Ecto neural progenitor cell (in vitro differentiated cells): Measurements from ENCODE around the gene RTP5.

Experiments used
- DNase-seq: peaks from one replicate; pipeline ENCODE4 v3.0.0-alpha.2; 2018; ENCODE audit warnings: low spot score

The RTP5 gene

DNA sequence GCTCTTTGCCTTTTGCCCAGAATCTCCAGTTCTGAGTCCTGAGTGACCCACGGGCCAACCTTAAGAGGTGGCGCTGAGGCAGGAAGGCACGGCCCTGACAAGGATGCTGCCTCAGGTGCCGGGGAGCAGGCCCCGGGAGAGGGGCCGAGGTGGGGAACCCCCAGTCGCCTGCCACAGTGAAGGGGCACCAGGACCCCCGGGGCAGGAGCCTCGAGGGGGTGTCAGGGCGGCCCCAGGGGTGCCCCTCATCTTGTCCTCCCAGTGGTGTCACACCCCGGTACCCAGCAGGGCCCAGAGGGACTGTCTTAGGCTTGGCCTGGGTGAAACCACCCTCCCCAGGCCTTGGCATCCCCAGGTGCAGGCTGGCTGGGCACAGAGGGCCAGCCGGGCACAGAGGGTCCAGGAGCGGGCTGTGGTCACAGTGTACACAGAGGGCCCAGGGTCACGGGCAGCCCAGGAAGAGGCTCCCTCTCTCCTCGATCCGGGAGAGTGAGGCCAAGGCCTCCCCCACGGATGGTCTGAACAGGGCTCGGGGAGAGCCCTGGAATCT lies 11.9 kb upstream of the RTP5 start:
- DNase-seq: no peak

DNA sequence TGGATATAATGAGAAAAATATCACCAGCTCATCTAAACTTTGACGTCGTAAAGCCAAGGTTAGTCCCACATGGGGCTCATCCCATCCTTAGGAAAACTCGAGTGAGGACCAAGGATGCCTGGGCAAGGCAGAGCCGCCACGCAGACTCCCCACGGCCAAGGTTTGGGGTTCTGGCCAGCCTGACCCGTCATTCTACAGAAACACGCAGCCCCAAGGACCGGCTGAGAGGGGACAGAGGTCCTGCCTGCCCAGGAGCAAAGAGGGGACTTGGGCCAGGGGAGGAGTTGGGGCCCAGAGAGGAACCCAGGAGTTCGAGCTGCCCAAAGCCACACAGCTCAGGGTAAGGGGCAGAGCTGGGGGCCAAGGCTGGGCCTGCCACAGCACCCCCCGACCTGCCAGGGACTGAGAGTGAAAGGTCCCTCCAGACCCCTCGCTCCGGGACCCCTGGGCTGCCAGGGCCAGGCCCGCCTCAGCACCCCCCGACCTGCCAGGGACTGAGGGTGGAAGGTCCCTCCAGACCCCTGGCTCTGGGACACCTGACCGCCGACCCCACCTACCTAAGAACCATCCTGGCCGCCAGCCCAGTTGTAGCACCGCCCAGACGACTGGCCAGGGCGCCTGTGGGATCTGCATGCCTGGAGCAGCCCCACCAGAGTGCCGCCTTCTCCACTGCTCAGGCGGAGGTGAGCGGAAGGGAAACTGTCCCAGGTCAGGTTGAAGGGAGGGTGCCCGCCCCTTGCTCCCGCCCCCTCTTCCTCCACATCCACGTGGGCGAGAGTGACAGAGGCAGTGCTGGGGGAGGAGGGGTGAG lies 11.1 kb upstream of the RTP5 start, which contains the start of gene PDCD1:
TSS of gene PDCD1 (minus strand) at position 689 of the 811 bp plus-strand sequence. CDS start at position 633, 56 bp downstream.
- DNase-seq: no peak

DNA sequence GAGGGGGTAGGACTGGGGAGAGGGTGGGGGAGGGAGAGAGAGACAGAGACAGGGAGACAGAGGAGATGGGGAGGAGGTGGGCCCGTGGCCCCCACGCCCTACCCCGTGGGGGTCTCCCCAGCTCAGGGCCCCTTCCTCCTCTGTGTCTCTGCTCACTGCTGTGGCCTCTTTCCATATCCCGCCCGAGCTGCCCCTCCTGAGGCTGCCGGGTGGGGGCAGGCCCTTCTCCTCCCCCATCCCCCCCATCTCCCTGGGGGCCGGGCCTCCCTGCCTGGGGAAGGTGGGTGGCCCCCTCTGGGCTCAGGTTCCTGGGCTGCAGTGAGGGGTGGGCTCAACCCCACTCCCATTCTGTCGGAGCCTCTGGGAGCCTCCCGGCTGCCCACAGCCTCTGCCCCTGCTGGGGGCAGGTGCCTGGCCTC lies 10.5 kb upstream of the RTP5 start:
- DNase-seq: no peak

DNA sequence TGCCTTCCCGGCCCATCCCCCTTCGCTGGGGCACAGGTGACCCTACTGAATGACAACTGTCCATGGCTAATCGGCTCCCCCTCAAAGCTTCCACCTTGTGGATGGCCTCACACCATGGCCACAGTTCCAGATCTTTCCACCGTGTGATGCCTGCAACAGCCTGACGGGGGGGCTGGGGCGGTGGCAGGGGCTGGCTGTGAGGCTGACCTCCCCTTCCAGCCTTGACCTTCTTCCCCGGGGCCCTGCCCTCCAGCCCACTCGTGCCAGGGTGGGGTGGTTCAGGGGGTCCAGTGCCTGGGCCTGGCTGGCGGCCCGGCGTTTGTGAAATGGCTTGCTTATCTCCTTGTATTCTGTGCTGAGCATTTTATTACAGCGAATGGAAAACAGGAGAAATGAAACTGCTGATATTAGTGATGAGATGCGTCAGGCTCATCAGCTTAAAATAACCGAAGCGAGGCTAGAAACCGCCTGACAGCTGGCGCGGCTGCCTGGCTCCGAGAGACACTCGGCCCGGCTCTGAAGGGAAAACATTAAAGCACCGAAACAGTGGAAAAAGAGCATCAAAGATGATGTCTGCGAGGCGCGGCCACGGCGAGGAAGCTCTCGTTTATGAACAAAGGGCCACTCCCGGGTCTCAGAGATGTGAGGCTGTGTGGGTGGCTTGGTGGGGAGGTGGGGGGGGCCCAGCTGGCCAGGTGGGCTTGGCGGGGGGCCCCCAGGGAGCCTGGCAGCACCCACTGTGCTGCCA lies 9.9 kb upstream of the RTP5 start:
- DNase-seq: no peak

DNA sequence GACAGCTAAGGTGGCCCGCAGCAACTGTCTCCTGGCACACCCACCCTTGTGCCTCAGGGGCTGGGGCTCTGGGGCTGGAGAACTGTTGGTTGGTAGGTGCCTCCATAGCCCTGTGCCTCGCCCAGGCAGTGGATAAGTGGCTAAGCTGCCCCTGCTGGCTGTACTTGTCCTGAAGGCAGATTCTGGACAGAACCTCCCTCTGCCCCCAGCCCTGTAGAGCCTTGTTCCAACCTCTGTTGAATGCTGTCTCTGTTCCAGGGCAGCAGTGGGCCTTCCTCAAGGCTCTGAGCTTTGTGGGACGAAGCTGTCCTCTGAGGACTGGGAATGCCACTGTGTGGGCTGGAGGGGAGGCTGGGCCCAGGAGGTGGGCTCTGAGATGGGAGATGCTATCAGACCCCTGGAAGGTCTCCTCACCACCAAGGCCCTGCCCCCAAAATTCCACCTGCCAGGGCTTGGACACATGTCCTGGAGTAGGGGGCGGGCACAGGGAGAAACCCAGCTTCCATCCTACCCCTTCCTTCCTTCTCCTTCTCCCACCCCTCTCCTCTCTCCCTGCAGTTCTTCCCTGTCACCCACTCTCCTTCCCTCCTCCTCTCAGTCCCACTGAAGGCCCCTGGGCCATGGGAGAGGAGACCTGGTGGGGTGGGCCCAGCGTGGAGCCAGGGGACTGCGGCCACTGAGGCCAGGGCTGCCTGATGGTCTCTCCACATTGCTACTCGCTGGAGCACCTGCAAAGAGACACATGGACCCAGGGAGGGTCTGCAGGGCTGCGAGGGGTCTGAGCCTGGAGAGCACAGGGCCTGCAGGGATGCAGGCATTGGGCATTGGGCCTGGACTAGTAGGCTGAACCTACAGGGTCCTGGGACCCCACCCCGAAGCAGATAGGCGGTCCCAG lies 9.1 kb upstream of the RTP5 start:
- no peak for DNase-seq

DNA sequence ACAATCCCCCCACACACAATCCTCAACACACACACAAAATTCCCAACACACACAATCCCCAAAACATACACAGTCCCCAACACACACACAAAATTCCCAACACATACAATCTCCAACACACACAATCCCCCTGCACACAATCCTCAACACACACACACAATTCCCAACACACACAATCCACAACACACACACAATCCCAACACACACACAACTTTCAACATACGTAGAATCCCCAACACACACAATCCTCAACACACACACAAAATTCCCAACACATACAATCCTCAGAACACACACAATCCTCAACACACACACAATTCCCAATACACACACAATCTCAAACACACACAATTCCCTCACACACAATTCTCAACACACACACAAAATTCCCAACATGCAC lies 8.3 kb upstream of the RTP5 start:
- no peak for DNase-seq

DNA sequence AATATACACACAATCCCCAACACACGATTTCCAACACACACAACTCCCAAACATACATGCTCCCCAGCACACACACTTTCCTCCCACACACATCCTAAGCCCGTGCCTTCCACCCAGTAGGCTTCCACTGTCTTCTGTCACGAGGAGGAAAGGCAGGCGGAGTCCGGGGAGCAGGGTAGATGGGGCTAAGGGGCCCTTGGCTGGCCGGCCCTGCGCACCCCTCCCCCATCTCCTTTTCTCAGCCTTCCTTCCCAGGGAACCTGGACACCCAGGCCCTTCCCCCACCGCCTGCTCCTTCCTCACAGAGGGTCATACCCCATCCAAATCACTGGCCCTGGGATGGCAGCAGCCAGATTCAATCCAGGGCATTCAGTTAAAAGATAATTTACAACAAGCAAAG lies 7.4 kb upstream of the RTP5 start:
- DNase-seq: no peak

DNA sequence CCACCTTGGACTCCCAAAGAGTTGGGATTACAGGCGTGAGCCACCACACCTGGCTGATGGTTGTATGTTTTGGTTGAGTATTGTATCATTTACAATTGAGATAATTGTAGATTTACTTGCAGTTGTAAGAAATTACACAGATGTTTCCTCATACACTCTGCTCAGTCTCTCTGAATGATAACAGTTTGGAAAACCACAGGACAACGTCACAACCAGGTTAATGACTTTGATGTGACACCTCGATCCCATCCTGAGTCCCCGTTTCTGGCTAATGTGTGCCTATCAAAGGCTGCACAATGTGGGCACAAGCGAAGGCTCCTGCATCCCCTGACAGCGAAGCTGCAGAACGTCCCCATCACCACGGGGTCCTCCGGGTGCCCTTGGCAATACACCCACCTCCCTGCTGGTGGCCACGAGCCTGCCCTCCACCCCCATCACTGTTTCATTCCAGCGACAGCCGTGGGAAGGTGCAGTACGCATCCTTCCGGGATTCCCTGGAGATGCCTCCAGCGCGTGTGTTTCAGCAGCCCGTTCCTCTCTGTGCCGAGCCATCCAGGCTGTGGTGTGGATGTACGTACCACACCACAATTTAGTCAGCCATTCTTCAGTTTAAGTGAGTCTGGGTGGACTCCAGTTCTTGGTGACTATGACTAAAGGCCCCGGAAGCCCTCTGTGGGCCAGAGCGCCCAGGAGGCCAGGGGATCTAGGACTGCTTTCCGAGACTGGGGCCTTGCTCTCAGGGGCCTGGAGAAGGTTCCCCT lies 6.6 kb upstream of the RTP5 start:
- no peak for DNase-seq

DNA sequence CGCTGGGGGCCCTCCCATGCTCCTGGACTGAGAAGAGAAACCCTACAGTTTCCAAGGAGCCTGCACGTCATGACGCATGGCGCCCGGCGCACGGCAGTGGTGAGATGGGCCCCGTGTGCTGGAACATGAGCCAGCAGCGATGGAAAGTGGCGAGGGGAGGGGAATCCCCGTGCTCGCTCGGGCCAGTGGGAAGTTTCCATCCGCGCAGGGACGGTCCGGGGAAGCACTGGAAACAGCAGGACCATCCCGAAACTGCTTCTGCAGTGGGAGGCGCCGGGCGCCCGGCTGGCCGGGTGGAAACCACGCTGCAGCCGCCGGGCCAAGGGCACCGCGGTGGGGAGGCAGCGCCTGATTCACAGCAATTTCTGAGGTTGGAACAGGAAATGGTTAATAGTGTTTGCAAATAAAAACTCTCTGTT lies 6.0 kb upstream of the RTP5 start:
- DNase-seq: no peak

DNA sequence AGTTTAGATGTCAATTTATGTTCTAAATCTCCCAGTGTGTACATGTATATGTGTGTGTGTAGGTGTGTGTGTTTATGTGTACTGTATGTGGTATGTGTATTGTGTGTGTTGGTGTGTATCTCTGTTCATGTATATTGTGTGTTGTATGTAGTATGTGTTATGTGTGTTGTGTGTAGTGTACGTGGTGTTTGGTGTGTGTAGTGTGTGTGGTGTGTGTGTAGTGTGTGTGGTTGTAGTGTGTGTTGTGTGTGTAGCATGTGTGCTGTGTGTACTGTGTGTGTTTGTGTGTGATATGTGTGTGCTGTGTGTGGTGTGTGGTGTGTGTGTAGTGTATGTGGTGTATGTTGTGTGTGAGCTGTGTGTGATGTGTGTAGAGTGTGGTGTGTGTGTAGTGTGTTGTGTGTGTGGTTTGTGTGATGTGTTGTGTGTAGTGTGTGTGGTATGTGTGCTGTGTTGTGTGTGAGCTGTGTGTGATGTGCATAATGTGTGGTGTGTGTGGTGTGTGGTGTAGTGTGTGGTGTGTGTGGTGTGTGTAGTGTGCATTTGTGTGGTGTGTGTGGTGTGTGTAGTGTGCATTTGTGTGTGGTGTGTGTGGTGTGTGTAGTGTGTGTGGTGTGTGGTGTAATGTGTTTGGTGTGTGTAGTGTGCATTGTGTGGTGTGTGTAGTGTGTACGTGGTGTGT lies 5.2 kb upstream of the RTP5 start:
- no peak for DNase-seq

DNA sequence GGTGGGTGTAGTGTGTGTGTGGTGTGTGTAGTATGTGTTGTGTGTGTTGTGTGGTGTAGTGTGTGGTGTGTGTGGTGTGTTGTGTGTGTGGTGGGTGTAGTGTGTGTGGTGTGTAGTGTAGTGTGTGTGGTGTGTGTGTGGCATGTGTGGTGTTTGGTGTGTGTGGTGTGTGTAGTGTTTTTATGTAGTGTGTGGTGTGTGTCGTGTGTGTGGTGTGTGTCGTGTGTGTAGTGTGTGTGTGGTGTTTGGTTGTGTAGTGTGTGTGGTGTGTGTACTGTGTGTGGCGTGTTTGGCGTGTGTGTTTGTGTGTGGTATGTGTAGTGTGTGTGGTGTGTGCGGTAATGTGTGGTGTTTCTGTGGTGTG lies 4.7 kb upstream of the RTP5 start:
- no peak for DNase-seq

DNA sequence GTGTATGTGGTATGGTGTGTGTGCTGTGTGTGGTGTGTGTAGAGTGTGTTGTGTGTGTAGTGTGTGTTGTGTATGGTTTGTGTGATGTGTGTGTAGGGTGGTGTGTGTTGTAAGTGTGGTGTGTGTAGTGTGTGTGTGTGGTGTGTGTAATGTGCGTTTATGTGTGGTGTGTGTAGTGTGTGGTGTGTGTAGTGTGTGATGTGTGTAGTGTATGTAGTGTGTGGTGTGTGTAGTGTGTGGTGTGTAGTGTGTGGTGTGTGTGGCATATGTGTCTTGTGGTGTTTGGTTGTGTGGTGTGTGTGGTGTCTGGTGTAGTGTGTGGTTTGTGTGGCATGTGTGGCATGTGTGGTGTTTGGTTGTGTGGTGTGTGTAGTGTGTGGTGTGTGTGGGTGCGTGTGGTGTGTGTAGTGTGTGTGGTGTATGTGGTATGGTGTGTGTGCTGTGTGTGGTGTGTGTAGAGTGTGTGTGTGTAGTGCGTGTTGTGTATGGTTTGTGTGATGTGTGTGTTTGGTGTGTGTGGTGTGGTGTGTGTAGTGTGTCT lies 4.0 kb upstream of the RTP5 start:
- no peak for DNase-seq

DNA sequence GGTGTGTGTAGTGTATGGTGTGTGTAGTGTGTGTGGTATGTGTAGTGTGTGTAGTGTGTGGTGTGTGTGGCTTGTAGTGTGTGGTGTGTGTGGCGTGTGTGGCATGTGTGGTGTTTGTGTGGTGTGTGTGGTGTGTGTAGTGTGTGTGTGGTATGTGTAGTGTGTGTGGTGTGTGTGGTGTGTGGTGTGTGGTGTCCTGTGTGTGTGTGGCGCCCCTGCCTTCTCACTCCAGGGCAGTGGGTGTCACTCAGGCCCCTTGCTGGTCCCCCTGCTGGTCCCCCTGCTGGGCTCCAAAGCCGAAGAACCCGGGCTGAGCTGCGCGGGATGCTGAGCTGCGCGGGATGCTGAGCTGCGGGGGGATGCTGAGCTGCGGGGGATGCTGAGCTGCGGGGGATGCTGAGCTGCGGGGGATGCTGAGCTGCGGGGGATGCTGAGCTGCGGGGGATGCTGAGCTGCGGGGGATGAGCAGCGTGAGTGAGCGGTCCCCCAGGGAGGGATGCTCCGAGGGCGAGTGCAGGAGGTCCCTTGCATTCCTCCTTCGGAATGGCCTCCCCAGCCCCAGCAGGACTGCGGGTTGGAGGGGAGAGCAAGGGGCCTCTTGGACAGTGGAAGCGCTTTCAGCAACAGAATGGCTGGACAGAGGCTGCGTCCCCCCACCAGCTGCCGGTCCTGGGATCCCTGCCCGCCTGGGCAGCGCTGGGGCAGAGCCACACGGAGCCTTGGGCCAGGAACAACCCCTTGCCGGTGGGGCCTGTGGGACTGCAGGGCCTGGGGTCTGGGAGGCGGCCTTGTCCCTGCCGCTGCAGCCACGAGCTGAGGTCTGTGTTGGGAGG lies 3.4 kb upstream of the RTP5 start:
- DNase-seq: no peak

DNA sequence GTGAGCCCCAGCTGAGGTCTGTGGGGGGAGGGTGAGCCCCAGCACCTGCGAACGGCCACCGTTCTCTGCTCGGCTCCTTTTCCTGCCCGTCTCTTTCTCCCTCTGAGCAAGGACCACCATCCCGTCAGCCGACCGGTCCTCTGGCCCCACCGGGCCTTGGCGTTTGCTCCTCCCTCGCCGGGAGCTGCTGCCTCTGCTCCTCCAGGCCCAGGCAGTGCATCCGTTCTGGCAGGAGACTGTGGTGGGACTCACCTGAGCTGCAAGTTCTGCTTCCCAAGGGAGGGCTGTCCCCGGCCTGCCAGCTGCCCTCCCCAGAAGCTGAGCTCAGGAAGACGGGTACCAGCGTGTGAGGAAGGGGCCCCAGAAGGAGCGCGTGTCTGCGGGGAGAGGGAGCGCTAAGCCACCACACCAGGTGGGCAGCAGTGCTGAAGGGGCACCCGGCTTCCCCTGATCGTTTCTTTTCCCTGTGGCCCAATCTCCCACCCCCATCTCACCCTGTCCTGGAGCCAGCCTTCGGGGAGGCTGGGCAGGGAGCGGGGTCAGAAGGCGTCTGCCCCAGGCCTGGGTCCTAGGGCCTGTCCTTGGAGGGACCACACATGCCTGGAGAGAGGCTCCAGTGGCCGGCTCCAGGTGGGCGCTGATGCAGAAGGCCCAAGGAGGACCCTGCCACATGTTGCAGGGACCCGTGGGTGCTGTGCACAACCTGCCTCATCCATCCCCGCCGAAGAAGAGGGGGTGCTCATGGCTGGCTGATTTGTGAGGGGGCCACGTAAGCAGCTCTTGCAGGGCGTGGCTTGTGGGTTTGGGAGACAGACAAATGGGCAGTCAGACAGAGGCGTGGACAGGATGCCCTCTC lies 2.5 kb upstream of the RTP5 start:
- DNase-seq: no peak

DNA sequence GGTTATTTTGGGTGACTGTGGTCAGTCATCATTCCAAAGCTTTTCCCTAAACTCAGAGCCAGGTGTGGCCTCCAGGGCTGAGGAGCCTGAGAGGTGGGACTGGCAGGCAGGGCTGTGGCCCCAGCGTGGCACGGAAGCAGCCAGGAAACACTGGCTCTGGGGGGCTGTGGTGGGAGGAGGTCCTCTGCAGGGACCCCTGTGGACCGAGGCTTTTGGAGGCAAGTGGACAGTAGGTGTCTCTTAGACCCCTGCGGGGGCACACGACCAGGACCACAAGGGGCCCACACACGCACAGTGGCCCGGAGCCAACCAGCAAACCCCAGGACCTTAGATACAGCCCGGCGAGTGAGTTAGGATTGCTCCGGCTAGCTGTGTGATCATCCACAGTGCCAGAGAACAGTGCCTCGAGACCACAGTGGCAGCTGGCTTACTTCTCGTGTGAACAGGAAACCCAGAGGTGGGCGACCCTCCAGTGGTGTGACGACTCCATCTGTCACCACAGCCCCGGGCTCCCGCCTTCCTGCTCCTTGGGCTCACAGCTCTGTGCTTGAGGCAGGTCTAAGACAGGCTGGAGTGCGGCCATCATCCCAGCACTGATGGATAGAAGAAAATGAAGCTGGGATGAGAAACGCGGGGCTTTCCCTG lies 1.6 kb upstream of the RTP5 start:
- DNase-seq: no peak

DNA sequence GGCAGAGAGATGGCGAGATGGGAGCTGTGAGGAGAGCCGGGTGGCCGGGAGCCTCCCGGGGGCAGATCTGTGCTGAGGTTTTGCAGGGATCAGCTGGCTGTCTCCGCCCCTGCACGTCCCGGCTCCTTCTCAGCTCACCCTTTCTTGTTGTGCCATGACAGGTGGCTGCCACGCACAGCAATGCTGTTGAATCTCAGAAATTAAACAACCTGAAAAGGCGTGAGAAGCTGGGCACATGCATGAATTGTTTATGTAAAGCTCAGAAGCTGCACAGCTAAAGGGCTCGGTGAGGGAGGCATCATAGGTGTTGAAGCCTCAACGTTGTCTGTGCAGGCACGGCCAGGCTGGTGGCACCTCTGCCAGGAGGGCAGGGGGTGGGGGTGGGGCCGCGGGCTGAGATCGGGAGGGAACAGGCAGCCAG lies 858 bp upstream of the RTP5 start:
- DNase-seq: no peak

DNA sequence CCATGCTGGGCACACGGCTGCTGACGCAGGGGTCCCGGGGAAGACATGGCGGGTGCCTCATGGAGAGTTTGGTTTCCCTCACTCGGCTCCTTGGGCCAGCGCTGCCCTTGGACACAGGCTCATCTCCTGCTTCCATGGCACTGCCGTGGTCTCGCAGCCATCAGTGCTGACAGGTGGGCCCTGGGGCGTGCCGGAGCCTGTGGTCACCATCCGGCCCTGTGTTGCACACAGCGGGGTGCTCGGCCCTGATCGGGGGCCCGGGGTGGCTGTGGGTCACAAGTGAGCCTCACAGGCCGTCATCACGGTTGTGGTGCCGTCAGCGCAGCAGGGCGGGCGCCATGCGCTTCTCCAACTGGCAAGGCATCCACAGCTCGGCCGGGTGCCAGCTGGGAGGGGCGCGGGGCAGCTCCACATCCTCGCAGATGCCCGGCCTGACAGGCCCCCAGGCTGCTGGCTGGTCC lies 582 bp downstream of the RTP5 start:
- DNase-seq: no peak
